Stimulated activated CD8-positive, alpha-beta memory T cell treated with anti-CD3 and anti-CD28 coated beads, Interleukin-15, amount 100 ng/mL, for 4 hours (primary cell): ENCODE data around the gene KRR1.
"Not testable (repeated sequence)": the region's sequence is repeated elsewhere in the genome, so short reads cannot be mapped to it uniquely, and the experiment has no call there.

ENCODE experiments used
- DNase-seq, 2 donors: peaks; one replicate each; pipeline ENCODE4 v3.0.0-alpha.2; 2020; ENCODE audit warnings: low read depth in 2 of 2

KRR1 gene

DNA sequence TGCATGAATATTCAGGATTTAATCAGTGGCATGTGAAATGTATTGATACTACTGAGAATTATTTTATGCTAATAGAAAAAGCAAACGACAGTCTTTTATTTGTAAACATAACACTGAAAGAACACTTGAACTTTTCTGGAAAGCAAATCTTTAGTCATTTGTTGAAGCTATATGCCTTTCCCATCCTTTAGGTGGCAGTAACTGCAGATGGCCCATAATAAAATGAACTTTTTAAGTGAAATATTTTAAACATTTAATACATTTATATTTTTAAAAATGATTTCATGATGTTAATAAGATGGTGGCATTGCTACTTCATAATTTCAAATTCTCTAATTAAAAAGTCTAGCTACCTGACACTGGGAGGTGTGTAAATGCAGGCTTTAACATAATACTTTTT lies 13.9 kb upstream of the KRR1 start:
- DNase-seq: no peak

- not testable (repeated sequence) for DNase-seq
Observed at GRCh38 chr12:75522124-75522523, 10.7 kb upstream of the KRR1 start.

GRCh38 chr12:75521224-75521623 lies 9.8 kb upstream of the KRR1 start:
- not testable (repeated sequence) for DNase-seq

DNA sequence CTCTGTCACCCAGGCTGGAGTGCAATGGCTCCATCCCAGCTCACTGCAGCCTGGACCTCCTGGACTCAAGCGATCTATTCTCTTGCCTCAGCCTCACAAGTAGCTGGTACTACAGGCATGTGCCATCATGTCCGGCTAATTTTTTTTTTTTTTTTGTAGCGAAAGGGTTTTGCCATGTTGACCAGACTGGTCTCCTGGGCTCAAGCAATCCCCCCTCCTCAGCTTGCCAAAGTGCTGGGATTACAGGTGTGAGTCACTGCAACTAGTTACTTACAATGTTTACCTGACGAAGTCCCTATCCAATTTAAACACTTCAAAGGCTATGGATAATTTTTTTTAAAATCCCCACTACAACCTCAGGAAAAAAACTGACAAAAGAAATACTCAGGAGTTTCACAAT lies 1.8 kb downstream of the KRR1 start:
- no peak for DNase-seq

GRCh38 chr12:75508159-75508558 lies 3.2 kb downstream of the KRR1 start:
- DNase-seq: no peak

- no peak for DNase-seq
Observed at GRCh38 chr12:75507086-75507485, 4.3 kb downstream of the KRR1 start.

DNA sequence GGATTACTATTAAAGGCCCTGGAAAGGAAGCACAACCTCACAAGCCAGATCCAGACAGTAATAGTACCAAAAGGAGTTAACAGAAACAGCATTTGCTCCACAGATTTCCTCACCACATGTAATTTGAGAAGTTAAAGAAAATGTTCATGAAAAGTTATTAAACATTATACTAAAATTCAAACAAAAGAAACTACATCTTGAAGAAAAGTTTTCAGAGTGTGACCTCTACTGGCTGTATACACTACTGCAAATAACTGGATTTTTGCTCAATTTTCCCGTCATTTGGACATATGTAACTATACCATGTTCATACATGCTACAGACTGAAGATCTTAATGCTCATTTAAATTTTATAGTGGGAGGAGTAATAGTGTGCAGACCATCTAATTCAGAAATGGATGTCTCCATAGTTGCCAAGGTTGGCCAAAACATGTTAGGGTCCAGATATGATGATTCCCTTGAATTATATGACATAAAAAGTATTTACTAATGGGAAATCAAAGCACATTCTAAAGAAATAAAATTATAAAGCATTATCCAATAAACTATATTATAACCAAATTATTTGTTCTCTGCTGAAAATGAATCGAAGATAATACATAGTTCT lies 5.6 kb downstream of the KRR1 start:
- DNase-seq: no peak

DNA sequence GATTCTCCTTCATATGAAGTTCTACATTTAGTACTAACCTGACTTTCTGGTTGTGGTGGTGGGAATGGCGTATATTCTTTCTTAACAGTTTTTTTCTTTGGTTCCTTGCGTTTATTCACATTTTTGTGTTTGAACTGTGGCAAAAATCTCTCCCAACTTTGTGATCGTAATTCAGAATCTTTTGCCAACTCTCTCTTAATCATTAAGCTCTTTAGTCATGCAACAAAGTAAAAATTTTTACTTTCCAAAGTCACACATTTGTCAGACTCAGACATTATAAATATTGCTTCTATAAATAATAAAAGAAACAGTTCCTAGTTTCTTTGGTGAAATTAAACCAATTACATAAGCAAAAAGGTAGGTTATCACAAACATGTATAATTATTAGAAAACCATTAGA lies 7.5 kb downstream of the KRR1 start:
- no peak for DNase-seq

- DNase-seq: no peak
Observed at GRCh38 chr12:75503459-75503858, 8.0 kb downstream of the KRR1 start.

GRCh38 chr12:75491169-75491568 lies 20.2 kb downstream of the KRR1 start:
- DNase-seq: no peak

DNA sequence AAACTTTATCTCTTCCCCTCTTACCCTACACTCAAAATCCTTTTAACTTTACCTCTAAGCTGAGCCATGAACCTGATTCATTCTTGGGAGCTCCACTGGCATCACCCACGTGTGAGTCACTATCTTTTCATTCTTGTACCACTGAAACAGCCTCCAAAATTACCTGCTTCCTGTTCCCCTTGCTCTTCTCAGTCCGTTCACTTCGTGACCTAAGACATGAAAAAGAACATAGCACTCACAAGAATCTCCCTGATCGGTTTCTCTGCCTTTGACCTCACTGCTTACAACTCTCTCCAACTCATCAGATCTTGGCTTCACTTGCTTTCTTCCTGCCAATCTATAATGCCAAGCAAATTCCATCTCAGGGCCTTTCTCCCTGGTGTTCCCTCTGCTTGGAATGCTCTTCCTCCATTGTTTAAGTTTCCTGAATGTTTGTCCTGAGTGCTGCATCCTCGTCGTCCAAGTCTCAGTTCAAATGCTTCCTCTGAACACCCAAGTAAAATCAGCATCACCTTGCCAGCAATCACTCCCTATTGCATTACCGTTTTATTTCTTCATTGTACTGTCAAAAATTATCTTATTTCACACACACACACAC lies 21.7 kb downstream of the KRR1 start:
- DNase-seq: no peak

GRCh38 chr12:75489187-75489586 lies 22.2 kb downstream of the KRR1 start:
- no peak for DNase-seq

DNA sequence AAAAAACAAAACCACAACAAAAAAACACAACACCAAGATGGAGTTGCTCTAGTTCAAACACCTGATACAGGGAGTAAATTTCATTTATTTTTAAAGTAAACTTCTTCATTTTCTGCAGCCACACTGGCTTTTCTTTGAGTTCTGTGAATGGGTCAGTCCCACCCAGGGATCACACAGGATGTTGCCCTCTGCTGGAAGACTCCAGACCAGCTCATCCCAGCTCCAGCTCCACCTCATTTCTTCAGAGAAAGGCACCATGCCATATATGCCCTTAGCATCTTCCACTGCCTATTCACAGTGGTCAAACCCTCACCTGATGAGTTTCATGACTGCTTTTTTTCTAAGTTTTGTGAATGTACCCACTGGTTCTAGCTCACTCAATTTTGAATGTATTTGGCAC lies 22.9 kb downstream of the KRR1 start:
- DNase-seq: no peak

DNA sequence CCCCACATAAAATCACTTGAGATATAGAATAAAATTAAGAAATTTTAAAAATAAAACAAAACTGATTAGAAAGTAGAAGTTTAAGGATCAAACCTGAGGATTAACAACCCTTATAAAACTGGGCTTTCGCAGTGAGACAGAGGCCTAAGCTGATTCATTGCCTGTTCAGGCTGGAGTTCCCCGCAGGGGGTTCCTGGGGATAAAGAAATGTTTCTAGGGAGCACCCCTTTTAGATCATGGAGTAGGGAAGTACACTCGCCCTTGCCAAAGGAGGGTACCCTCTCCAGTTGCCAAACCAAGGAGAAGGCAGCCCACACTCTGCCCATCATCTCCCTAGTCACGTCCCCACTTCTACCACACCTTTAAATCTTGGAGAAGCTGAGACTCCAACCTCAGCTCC lies 24.1 kb downstream of the KRR1 start:
- no peak for DNase-seq

- DNase-seq: not testable (repeated sequence)
Observed at GRCh38 chr12:75484450-75484849, 27.0 kb downstream of the KRR1 start.

- no peak for DNase-seq
Observed at GRCh38 chr12:75483431-75483830, 28.0 kb downstream of the KRR1 start.

DNA sequence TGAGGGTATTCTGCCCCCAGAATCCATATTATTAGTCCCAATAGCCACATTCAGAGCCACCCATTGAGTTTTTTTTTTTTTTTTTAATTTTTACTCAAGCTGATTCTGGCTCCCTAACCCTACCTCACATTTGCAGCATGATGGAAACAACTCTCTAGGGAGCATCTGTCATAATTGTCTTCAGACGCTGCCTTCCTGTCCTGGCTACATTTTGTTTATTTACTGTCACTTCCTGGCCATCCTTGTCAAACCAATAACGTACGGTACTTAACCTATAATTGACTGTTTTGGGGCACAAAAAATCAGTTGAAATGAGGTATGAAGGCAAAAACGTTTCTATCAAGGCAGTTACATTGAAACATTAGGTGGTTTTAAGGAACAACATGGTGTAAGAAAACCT lies 28.8 kb downstream of the KRR1 start:
- DNase-seq: no peak

DNA sequence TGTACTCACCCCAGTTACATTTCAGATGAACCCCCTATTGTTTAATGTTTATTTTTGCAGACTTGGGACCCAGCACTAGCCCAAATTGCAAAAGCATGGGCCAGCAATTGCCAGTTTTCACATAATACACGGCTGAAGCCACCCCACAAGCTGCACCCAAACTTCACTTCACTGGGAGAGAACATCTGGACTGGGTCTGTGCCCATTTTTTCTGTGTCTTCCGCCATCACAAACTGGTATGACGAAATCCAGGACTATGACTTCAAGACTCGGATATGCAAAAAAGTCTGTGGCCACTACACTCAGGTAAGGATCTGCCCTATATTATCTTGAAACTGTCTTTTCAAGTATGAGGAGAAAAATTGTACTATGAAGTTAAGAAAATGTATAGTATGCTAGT lies 29.6 kb downstream of the KRR1 start:
- no peak for DNase-seq

GRCh38 chr12:75481013-75481705 lies 30.2 kb downstream of the KRR1 start:
- DNase-seq: no peak

GRCh38 chr12:75480469-75480949 lies 30.9 kb downstream of the KRR1 start, which contains the start of gene GLIPR1:
Gene GLIPR1, plus strand, starts transcription at chr12:75480755. Its CDS starts 126 bp downstream, at chr12:75480881.
- DNase-seq: peak; percentile 36 to 47

- no peak for DNase-seq
Observed at GRCh38 chr12:75479963-75480461, 31.4 kb downstream of the KRR1 start.

GRCh38 chr12:75478116-75478794 lies 33.2 kb downstream of the KRR1 start:
- no peak for DNase-seq
